ENCODE measurements around the gene SLC49A4. TPM values are rescaled to one million over a fixed set of nuclear protein-coding genes. Genes with fewer than 3 reads are reported as not detected.
A peak's percentile ranks its signal among the peaks of the same experiment; 100 is the strongest.

The SLC49A4 gene
- total RNA-seq, 6 experiments from 2014 or later: 5.5 to 8.6 (median 6.7) TPM

- TF ChIP-seq CTCF (IDR thresholded peaks at IDR 0.05) (no peak), POLR2A (IDR thresholded peaks at IDR 0.05) (no peak)
- intact Hi-C loops (cut with DNase I): loop anchor here in 1 of 2 donors (10.0 kb wide), 1 partner anchor 333 kb away; no protein-coding TSS in a partner anchor
- ATAC-seq (peak; percentile 22 to 45 (median 32)), DNase-seq (no peak)
- no peaks in the 10 kb centered on the region for H3K36me3 ChIP-seq
- peaks cover 0 to 6% (median 0%) of the 10 kb centered on the region in 4 donors for H3K4me1 ChIP-seq
- peak overlapping the region in 1 of 3 donors; percentile 10 for H3K4me3 ChIP-seq
- 20% methylated on average over 26 of the region's 68 CpGs for WGBS (ENCODE audit: insufficient coverage, low coverage, low lambda C conversion rate, missing lambda C conversion rate)
- H3K9me3 ChIP-seq: no peaks in the 10 kb centered on the region
- H3K27me3 ChIP-seq: no peaks in the 10 kb centered on the region
- no peak overlapping the region for H3K27ac ChIP-seq
Observed at GRCh38 chr3:122921791-122922651, 127.2 kb downstream of the SLC49A4 start.

GRCh38 chr3:122923611-122924010 is 128.7 kb downstream of the SLC49A4 start:
- H3K27ac ChIP-seq: no peak overlapping the region
- 47% methylated on average over 3 of the region's 6 CpGs for WGBS (ENCODE audit: insufficient coverage, low coverage, low lambda C conversion rate, missing lambda C conversion rate)
- peaks cover 0 to 6% (median 0%) of the 10 kb centered on the region in 4 donors for H3K4me1 ChIP-seq
- H3K9me3 ChIP-seq: no peaks in the 10 kb centered on the region
- H3K36me3 ChIP-seq: no peaks in the 10 kb centered on the region
- H3K4me3 ChIP-seq: no peak overlapping the region
- ATAC-seq (no peak), DNase-seq (no peak)
- intact Hi-C loops (cut with DNase I): loop anchor here in 1 of 2 donors (10.0 kb wide), 1 partner anchor 331 kb away; no protein-coding TSS in a partner anchor
- TF ChIP-seq CTCF (IDR thresholded peaks at IDR 0.05) (no peak), POLR2A (IDR thresholded peaks at IDR 0.05) (no peak)
- no peaks in the 10 kb centered on the region for H3K27me3 ChIP-seq

- intact Hi-C loops (cut with DNase I): loop anchor here in 1 of 2 donors (10.0 kb wide), 1 partner anchor 331 kb away; no protein-coding TSS in a partner anchor
- Histone ChIP-seq H3K4me1 (peaks cover 0 to 6% (median 0%) of the 10 kb centered on the region in 4 donors), H3K27ac (no peak overlapping the region), H3K36me3 (no peaks in the 10 kb centered on the region), H3K4me3 (no peak overlapping the region), H3K27me3 (no peaks in the 10 kb centered on the region), H3K9me3 (no peaks in the 10 kb centered on the region)
- 42% methylated on average over 2 of the region's 2 CpGs for WGBS (ENCODE audit: insufficient coverage, low coverage, low lambda C conversion rate, missing lambda C conversion rate)
- DNase-seq (no peak), ATAC-seq (no peak)
- TF ChIP-seq CTCF (IDR thresholded peaks at IDR 0.05): no peak
- TF ChIP-seq POLR2A (IDR thresholded peaks at IDR 0.05): no peak
Observed at GRCh38 chr3:122924056-122924455, 129.2 kb downstream of the SLC49A4 start.

- Histone ChIP-seq H3K27ac (no peak overlapping the region), H3K9me3 (no peaks in the 10 kb centered on the region), H3K4me1 (peaks cover 0 to 6% (median 0%) of the 10 kb centered on the region in 4 donors), H3K36me3 (no peaks in the 10 kb centered on the region), H3K27me3 (no peaks in the 10 kb centered on the region), H3K4me3 (no peak overlapping the region)
- TF ChIP-seq CTCF (IDR thresholded peaks at IDR 0.05) (no peak), POLR2A (IDR thresholded peaks at IDR 0.05) (no peak)
- ATAC-seq: no peak
- DNase-seq: no peak
- intact Hi-C loops (cut with DNase I): loop anchor here in 1 of 2 donors (10.0 kb wide), 1 partner anchor 329 kb away; no protein-coding TSS in a partner anchor
- WGBS (ENCODE audit: insufficient coverage, low coverage, low lambda C conversion rate, missing lambda C conversion rate): no CpG with 5 or more reads among the region's 1 CpG
Observed at GRCh38 chr3:122925756-122926155, 130.9 kb downstream of the SLC49A4 start.
